CD4-positive, alpha-beta T cell treated with Interleukin-21 for 1 hour (primary cell): Measurements from ENCODE around the gene AMZ2.
A peak's percentile ranks its signal among the peaks of the same experiment; 100 is the strongest.
"Not testable (repeated sequence)": the region's sequence is repeated elsewhere in the genome, so short reads cannot be mapped to it uniquely, and the experiment has no call there.

Source experiments
- DNase-seq: peaks from one replicate; pipeline ENCODE4 v3.0.0-alpha.2; 2020

Gene AMZ2

GRCh38 chr17:68220786-68221185, 27.1 kb upstream of the AMZ2 start:
- DNase-seq: not testable (repeated sequence)

- no peak for DNase-seq
Observed at GRCh38 chr17:68221786-68222185, 26.1 kb upstream of the AMZ2 start.

- DNase-seq: no peak
Observed at GRCh38 chr17:68222606-68223005, 25.2 kb upstream of the AMZ2 start.

GRCh38 chr17:68225055-68225454, 22.8 kb upstream of the AMZ2 start:
- DNase-seq: peak; percentile 26

- not testable (repeated sequence) for DNase-seq
Observed at GRCh38 chr17:68228039-68228680, 19.7 kb upstream of the AMZ2 start.

DNA sequence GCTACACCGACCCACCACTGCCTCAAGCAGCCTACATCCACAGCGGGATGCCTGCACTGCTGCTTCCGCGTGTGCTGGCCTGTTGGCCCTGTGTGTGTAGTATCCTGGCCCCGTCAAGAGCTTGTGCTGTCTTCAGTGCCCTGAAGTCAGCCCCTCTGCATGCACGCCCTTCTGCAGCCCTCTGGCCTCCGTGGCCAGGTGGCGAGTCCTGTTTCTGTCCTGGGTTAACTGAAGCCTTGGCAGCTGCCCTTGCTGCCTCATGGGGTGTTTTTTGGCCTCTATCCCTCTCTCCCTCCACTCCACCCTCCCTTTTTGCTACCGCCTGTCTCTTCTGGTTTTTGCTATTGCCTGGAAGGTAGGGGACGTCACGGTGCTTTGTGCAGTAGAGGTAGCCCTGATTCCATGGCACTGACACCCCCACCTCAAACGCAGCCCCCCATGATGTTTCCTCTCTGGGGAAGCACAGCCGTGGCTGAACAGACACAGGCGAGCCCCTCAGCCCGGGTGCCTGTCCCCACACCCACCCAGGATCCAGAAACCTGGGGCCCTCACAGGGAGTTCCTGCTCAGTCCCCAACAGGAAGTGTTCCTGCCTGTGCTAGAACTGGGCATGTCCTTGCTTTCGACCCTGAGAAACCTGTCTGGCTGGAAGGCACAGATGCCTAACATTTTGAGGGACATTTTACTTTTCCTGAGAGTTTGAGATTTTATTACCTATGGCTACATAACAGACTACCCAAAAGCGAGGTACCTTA, 18.8 kb upstream of the AMZ2 start:
- no peak for DNase-seq

GRCh38 chr17:68229619-68230018, 18.2 kb upstream of the AMZ2 start:
- DNase-seq: no peak

- not testable (repeated sequence) for DNase-seq
Observed at GRCh38 chr17:68231131-68231530, 16.7 kb upstream of the AMZ2 start.

DNA sequence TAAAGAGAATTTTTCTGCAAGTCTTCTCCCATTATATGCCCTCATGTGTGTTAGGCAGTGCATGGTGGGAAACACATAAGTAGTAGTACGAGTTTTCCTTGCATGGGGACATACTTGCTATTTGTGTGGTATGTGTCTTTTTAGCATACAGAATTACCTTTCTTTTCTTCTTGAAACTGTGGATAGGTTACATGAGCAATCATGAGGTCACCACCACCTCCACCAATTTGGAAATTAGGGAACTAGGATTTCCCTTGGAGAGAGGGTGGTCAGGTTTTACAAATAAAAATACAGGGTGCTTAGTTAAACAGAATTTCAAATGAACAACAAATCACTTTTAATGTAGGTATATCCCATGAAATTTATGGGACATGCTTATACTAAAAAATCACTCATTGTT, 16.3 kb upstream of the AMZ2 start:
- DNase-seq: no peak

- DNase-seq: not testable (repeated sequence)
Observed at GRCh38 chr17:68232741-68233140, 15.1 kb upstream of the AMZ2 start.

GRCh38 chr17:68234726-68235335, 13.0 kb upstream of the AMZ2 start:
- DNase-seq: peak; percentile 84

DNA sequence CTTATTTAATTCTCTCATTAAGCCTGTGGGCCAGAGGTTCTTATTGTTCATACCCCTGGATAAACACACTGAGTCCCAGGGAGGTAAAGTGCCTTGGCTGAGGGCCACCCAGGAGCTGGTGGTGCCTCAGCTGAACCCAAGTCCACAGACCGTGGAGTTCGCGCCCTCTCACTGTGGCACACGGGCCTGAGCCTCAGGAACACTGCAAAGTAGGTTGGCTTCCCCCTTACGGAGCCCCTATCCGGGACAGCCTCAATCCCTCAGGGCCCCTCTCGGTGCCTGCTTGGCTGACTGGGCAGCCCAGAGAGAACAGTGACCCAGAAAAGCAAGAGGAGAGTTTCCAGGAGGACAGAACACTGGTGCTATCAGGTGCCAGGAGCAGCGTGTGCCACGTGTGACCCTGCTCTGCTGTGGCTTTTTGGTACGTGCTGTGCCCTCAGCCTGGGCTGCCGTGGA, 12.5 kb upstream of the AMZ2 start:
- not testable (repeated sequence) for DNase-seq

DNA sequence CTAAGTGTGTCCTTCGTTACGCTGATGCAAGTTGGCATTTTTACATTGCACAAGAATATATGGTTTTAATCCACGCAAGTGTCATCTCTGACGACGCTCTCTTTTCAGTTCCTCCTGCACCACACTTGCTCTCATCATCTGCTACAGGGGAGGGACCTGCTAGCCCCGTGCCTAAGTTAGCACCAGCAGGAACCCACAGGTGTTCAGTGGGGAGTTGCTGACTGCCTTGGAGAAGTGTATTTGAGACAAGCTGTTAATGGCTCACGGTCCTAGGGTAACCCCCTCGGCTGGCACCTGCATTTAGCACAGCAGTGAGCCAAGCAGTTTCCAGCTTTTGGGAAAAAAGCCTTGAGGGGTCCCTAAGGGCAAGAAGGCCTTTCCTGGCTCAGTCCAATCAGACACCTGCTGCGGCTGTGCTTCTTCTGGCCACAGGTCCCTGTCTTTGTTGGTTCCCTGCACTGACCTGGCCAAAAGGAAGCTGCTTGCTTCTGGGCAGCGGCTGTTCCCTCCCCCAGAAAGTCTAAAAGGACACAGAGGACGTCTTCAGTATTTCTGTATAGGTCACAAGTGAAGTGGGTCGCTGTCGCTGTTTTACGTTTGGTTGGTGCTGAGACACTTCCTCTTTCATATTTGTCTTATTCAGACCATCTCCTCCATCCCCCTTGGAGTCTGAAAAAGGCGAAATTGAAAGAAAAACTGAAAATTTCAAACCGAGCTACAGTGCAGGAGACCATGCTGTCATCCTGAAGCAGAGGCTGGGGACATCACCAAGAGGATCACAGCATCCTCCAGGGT, 10.3 kb upstream of the AMZ2 start:
- peak; percentile 82 for DNase-seq

GRCh38 chr17:68238164-68238870, 9.5 kb upstream of the AMZ2 start:
- DNase-seq: peak; percentile 86

DNA sequence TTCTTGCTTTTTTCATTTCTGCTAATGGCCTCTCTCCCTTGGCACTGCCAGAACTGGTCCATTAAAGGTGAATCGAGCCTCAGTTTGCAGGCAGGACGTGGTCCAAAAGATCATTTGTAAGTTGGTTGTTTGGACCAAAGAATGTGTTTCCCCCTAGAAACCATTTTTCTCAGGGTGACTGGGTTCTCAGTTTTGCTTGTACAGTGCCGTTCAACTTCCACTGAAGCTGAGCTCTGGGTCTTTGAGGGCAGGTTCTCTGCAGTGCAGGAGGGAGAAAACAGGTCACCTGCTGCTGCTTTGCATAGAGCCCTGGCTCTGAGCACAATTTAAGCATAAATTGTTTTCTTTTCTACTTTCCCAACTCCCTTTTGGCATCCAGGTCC, 9.0 kb upstream of the AMZ2 start:
- DNase-seq: no peak

DNA sequence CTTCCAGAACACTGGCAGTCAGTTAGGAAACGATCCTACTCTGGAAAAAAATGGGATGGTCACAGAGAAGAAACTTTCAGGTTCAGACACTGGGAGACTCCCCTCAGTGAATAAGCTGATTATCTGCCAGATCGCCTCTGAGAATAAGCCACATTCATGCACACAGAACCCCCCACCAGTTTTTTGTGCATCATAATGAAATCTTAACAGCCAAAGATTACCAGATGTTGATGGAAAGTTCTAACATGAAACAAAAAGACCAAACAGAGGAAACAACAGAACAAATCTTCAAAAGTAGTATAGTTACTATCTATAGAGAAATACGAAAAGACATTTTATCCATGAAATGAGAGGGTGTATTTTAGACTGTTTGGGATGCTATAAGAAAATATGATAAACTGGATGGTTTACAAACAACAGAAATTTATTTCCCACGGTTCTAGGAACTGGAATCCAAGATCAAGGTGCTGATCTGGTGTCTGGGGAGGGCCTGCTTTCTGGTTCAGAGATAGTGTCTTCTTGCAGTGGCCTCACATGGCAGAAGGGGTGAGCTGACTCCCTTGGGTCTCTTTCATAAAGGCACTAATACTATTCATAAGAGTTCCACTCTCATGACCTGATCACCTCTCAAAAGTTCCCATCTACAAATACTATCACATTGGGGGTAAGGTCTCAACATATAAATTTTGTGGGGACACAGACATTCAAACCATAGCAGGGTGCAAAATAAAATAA, 8.0 kb upstream of the AMZ2 start:
- DNase-seq: peak; percentile 18

DNA sequence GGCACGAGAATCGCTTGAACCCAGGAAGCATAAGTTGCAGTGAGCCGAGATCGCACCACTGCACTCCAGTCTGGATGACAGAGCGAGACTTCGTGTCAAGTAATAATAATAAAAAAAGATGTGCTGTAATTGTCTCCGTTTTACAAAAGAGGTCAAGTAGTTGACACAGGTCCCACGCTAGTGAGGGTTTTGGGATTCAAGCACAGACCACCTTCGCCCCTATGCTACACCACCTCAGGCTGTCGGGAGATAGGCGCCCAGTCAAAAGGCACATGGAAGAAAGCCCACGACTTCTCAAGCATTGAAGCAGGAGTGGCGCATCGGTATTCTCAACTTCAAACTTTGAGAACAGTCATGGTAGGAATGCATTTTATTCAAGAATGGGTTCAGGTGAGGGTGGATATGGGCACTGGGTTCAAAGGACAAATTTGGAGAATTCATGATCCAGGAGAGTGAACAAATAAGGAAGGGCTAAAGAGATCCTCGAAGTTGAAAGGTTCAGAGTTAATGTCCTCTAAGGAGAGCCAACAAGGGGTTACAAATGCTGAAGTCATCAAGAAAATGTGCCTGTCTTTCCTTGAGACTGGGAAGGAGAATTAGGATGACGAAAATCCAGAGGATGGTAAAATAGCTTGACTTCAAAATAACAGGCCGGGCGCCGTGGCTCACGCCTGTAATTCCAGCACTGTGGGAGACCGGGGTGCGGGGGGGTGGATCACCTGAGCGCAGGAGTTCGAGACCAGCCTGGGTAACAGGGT, 1.4 kb upstream of the AMZ2 start:
- no peak for DNase-seq

- DNase-seq: no peak
Observed at GRCh38 chr17:68248199-68248825, 469 bp downstream of the AMZ2 start.

DNA sequence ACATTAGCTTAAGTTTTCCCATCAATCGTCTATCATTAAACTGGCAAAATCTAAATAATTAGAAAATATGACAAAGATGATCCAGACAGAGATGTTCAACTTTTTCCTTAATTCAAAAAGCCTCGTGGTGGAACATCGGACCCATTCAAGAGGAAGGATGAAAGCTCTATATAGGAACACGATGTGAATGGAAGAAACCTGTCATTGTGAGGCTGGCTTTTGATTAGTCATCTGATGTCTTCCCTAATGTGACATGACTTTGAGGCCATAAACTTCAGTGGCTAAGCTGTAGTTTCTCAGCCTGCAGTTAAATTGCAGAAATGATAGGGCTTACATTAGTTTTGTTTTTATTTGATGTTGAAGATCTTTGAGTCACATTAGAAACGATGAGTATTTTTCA, 1.0 kb downstream of the AMZ2 start:
- peak; percentile 47 for DNase-seq

DNA sequence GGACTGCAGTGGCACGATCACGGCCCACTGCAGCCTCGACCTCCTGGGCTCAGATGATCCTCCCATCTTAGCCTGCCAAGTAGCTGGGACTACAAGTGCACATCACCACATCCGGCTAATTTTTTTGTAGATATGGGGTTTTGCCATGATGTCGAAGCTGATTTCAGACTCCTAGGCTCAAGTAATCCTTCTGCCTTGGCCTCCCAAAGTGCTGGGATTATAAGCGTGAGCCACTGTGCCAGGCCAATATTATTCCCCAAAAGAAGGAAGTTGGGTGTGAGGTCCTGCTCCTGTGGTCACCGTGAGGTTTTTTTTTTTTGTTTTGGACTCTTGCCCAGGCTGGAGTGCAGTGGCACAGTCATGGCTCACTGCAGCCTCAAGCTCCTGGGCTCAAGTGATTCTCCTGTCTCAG, 1.5 kb downstream of the AMZ2 start:
- peak; percentile 72 for DNase-seq

DNA sequence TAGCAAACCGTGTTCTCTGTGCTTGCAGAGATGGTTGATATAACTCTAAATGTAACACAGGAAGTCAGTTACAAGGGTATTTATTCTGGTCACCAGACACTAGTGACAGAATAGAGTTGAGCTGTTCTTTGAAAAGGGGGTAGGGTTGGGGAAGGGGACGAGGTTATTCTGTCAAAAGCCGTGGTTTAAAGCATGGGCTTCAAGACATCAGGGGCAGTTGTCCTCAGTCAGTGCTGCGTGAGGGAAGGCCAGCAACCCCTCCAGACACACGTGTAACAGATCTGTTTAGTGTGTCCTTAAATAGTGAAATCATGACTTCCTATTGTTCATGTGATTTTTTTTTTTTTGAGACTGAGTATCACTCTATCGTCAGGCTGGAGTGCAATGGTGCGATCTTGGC, 5.6 kb downstream of the AMZ2 start:
- peak; percentile 46 for DNase-seq
